Smooth muscle cell (in vitro differentiated cells): Measurements from ENCODE around the gene USP33. TPM values are rescaled to one million over a fixed set of nuclear protein-coding genes. Genes with fewer than 3 reads are reported as not detected.

Source experiments
- DNase-seq: peaks from one replicate; lab custom pipeline; 2025; ENCODE audit not compliant: unreplicated experiment; lab: John Stamatoyannopoulos, UW
- H2AFZ ChIP-seq: fragments of 200-600 bp; sonication (generic); 2 replicates; pipeline ENCODE4 v1.6.0; 2016; ENCODE audit warnings: antibody characterized with exemption, low read depth, mild to moderate bottlenecking
- H3F3A ChIP-seq: fragments of 200-600 bp; sonication (generic); 2 replicates; pipeline ENCODE4 v1.6.0; 2017; ENCODE audit warnings: antibody characterized with exemption, low read depth
- H3K27ac ChIP-seq: fragments of 200-600 bp; sonication (generic); 2 replicates; pipeline ENCODE4 v1.5.1; 2016; ENCODE audit warnings: low read depth, mild to moderate bottlenecking
- H3K27me3 ChIP-seq: fragments of 200-600 bp; sonication (generic); 2 replicates; pipeline ENCODE4 v1.6.1; 2016; ENCODE audit warnings: low read depth, mild to moderate bottlenecking
- H3K36me3 ChIP-seq: fragments of 200-600 bp; sonication (generic); 2 replicates; pipeline ENCODE4 v1.5.1; 2016; ENCODE audit warnings: low read depth
- H3K4me1 ChIP-seq: fragments of 200-600 bp; sonication (generic); 2 replicates; pipeline ENCODE4 v1.5.1; 2016; ENCODE audit warnings: low read depth
- H3K4me2 ChIP-seq: fragments of 200-600 bp; sonication (generic); 2 replicates; pipeline ENCODE4 v1.6.0; 2016; ENCODE audit warnings: mild to moderate bottlenecking
- H3K4me3 ChIP-seq: fragments of 200-600 bp; sonication (generic); 2 replicates; pipeline ENCODE4 v1.5.1; 2016; ENCODE audit warnings: mild to moderate bottlenecking
- H3K79me2 ChIP-seq: fragments of 200-600 bp; sonication (generic); 2 replicates; pipeline ENCODE4 v1.6.0; 2016; ENCODE audit warnings: low read depth, mild to moderate bottlenecking
- H3K9ac ChIP-seq: fragments of 200-600 bp; sonication (generic); 2 replicates; pipeline ENCODE4 v1.6.0; 2016; ENCODE audit warnings: low read depth
- H3K9me3 ChIP-seq: fragments of 200-600 bp; sonication (generic); replicated peaks from 2 replicates; pipeline ENCODE4 v1.5.1; 2016; ENCODE audit warnings: low read depth
- H4K20me1 ChIP-seq: fragments of 200-600 bp; sonication (generic); 2 replicates; pipeline ENCODE4 v1.6.0; 2016; ENCODE audit warnings: low read depth
- WGBS: methylation state at CpG from one replicate; pipeline ENCODE4 v1.1.7; 2016; ENCODE audit warnings: low lambda C conversion rate; 5-methylcytosine and 5-hydroxymethylcytosine counted together
- polyA plus RNA-seq: library from polyadenylated mRNA; unstranded; fragments of >200 nt; fragmentation: Nextera tagmentation; extraction: Ambion mirVana; gene quantifications from 2 replicates; pipeline ENCODE4 v1.2.1, GENCODE V29; 2016
- total RNA-seq: library from RNA; depleted of rRNA; stranded (reverse); fragments of >200 nt; gene quantifications from 2 replicates; pipeline ENCODE4 v1.2.3, GENCODE V29; 2014
- TF ChIP-seq, protein P1 (sequence below): fragments of 200-600 bp; sonication (generic); IDR thresholded peaks from 2 replicates; pipeline ENCODE4 v1.5.1; 2017; ENCODE audit warnings: borderline replicate concordance, mild to moderate bottlenecking, antibody characterized with exemption; ENCODE audit not compliant: insufficient read depth, poor library complexity, severe bottlenecking

USP33 gene
- total and polyA plus RNA-seq, 2 experiments from 2014 or later = 26.4 to 41.3 TPM

DNA sequence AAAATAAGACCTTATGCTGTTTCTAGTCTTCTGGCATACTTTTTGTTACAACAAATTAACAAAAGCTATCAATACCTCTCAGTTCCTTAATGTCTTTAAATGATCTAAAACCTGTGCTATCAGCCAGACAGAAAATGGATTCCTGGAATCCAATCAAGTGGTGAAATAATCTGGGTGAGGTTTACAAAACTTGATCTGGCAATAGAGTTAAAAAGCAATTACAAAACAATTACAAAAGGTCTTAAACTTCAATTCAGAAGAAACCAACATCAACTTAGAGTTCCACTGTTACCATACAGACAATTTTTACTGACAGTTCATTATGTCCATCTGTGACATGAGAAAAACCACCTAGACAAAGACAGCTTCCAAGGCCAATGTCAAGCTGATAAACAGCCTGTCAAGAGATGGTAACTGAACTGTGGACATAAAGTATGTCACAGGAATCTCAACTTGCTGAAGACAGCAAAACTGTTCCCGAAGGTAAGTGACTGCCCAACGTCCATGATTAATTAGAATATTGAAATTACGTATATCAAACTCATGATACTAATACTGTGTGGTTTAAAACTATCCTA lies 94.6 kb downstream of the USP33 start:
- TF ChIP-seq, protein P1, sequence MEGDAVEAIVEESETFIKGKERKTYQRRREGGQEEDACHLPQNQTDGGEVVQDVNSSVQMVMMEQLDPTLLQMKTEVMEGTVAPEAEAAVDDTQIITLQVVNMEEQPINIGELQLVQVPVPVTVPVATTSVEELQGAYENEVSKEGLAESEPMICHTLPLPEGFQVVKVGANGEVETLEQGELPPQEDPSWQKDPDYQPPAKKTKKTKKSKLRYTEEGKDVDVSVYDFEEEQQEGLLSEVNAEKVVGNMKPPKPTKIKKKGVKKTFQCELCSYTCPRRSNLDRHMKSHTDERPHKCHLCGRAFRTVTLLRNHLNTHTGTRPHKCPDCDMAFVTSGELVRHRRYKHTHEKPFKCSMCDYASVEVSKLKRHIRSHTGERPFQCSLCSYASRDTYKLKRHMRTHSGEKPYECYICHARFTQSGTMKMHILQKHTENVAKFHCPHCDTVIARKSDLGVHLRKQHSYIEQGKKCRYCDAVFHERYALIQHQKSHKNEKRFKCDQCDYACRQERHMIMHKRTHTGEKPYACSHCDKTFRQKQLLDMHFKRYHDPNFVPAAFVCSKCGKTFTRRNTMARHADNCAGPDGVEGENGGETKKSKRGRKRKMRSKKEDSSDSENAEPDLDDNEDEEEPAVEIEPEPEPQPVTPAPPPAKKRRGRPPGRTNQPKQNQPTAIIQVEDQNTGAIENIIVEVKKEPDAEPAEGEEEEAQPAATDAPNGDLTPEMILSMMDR = no peak
- H3K9me3 ChIP-seq = no peaks in the 10 kb centered on the region
- H2AFZ ChIP-seq = no peak overlapping the region
- H3K9ac ChIP-seq = no peak overlapping the region
- no peaks in the 10 kb centered on the region for H3K36me3 ChIP-seq
- no peak overlapping the region for H3K27ac ChIP-seq
- 82% methylated on average over 3 of the region's 3 CpGs for WGBS
- H3K27me3 ChIP-seq = no peaks in the 10 kb centered on the region
- no peak overlapping the region for H3K4me3 ChIP-seq
- H3K4me2 ChIP-seq = no peak overlapping the region
- H3K79me2 ChIP-seq = peaks cover 100% of the 10 kb centered on the region
- DNase-seq = no peak
- H4K20me1 ChIP-seq = peaks cover 100% of the 10 kb centered on the region
- H3K4me1 ChIP-seq = no peaks in the 10 kb centered on the region
- no peaks in the 10 kb centered on the region for H3F3A ChIP-seq

GRCh38 chr1:77661696-77662095 lies 98.0 kb downstream of the USP33 start:
- WGBS = 95% methylated on average over 4 of the region's 4 CpGs
- H3K4me3 ChIP-seq = no peak overlapping the region
- H4K20me1 ChIP-seq = peaks cover 99% of the 10 kb centered on the region
- H3F3A ChIP-seq = no peaks in the 10 kb centered on the region
- no peaks in the 10 kb centered on the region for H3K4me1 ChIP-seq
- peaks cover 98% of the 10 kb centered on the region for H3K79me2 ChIP-seq
- DNase-seq = no peak
- no peaks in the 10 kb centered on the region for H3K27me3 ChIP-seq
- H3K9me3 ChIP-seq = no peaks in the 10 kb centered on the region
- H3K36me3 ChIP-seq = no peaks in the 10 kb centered on the region
- TF ChIP-seq, protein P1 = no peak
- H3K9ac ChIP-seq = no peak overlapping the region
- no peak overlapping the region for H3K4me2 ChIP-seq
- H3K27ac ChIP-seq = no peak overlapping the region
- no peak overlapping the region for H2AFZ ChIP-seq

- Histone ChIP-seq H3K79me2 (peaks cover 96% of the 10 kb centered on the region), H3F3A (no peaks in the 10 kb centered on the region), H3K36me3 (no peaks in the 10 kb centered on the region), H4K20me1 (peaks cover 98% of the 10 kb centered on the region), H2AFZ (no peak overlapping the region), H3K4me2 (no peak overlapping the region), H3K4me1 (no peaks in the 10 kb centered on the region), H3K27me3 (no peaks in the 10 kb centered on the region), H3K9me3 (no peaks in the 10 kb centered on the region), H3K4me3 (no peak overlapping the region), H3K9ac (no peak overlapping the region), H3K27ac (no peak overlapping the region)
- TF ChIP-seq, protein P1 = no peak
- DNase-seq = no peak
- WGBS = 90% methylated on average over 4 of the region's 4 CpGs
These were observed 99.6 kb downstream of the USP33 start for GRCh38 chr1:77659879-77660593.
